IMR-90 (cell line): Measurements from ENCODE around the gene ACTN2. TPM values are rescaled to one million over a fixed set of nuclear protein-coding genes. Genes with fewer than 3 reads are reported as not detected.
A peak's percentile ranks its signal among the peaks of the same experiment; 100 is the strongest.

Experiments used
- ATAC-seq: fragments of 200-7000 bp; cut with Tn5 transposase; 2 replicates; pipeline ENCODE4 v1.9.1; 2020; ENCODE audit warnings: low read depth, mild to moderate bottlenecking, moderate library complexity
- BruUV-seq: library from RNA; stranded (reverse); fragments of 400-500 nt; replicated peaks from 2 replicates; lab custom pipeline; 2021; lab: Mats Ljungman, UMichigan
- CTCF ChIA-PET: fragments of 300-600 bp; formaldehyde crosslinking; extraction: SDS; loops from one replicate; lab custom pipeline; 2021; ENCODE audit warnings: antibody characterized with exemption; lab: Yijun Ruan, JAX
- POLR2A ChIA-PET: fragments of 300-600 bp; sonication (Branson Sonifier 250); formaldehyde crosslinking; loops from one replicate; lab custom pipeline; 2022; ENCODE audit warnings: antibody characterized with exemption; ENCODE audit not compliant: unreplicated experiment; lab: Charles Lee
- DNase-seq: peaks from one replicate; pipeline ENCODE4 v3.0.0; 2013
- H2AFZ ChIP-seq: replicated peaks from 2 replicates; pipeline ENCODE3; 2013; ENCODE audit warnings: low read length, mild to moderate bottlenecking; ENCODE audit not compliant: poor library complexity
- H2AK5ac ChIP-seq: 2 replicates; pipeline ENCODE4 v1.6.1; 2013; ENCODE audit warnings: low read depth, low read length, inconsistent platforms
- H2AK9ac ChIP-seq: replicated peaks from 2 replicates; pipeline ENCODE3; 2013; ENCODE audit warnings: mild to moderate bottlenecking, low read depth, low read length, moderate library complexity; ENCODE audit not compliant: poor library complexity
- H2BK120ac ChIP-seq: 2 replicates; pipeline ENCODE4 v1.6.1; 2013; ENCODE audit warnings: low read depth, low read length, inconsistent platforms
- H2BK15ac ChIP-seq: 3 replicates; pipeline ENCODE4 v1.6.1; 2013; ENCODE audit warnings: low read depth, low read length, inconsistent platforms
- H2BK20ac ChIP-seq: 2 replicates; pipeline ENCODE4 v1.6.1; 2013; ENCODE audit warnings: low read depth, mild to moderate bottlenecking, inconsistent platforms, low read length, moderate library complexity
- H2BK5ac ChIP-seq: 2 replicates; pipeline ENCODE4 v1.6.1; 2013; ENCODE audit warnings: mild to moderate bottlenecking, low read depth, low read length, inconsistent platforms; ENCODE audit not compliant: poor library complexity, severe bottlenecking
- H3K14ac ChIP-seq: replicated peaks from 2 replicates; pipeline ENCODE4 v1.6.1; 2013; ENCODE audit warnings: low read depth, low read length, inconsistent platforms
- H3K18ac ChIP-seq: 2 replicates; pipeline ENCODE4 v1.6.1; 2013; ENCODE audit warnings: low read depth, low read length, control low read depth
- H3K23ac ChIP-seq: 2 replicates; pipeline ENCODE4 v1.6.1; 2013; ENCODE audit warnings: low read depth, low read length, inconsistent platforms
- H3K27ac ChIP-seq: 2 replicates; pipeline ENCODE4 v1.5.1; 2013; ENCODE audit warnings: mild to moderate bottlenecking, control low read depth, low read length; ENCODE audit not compliant: insufficient read depth
- H3K27me3 ChIP-seq: 2 replicates; pipeline ENCODE4 v1.6.1; 2013; ENCODE audit warnings: low read length; ENCODE audit not compliant: control insufficient read depth, insufficient read depth
- H3K36me3 ChIP-seq: 2 replicates; pipeline ENCODE4 v1.6.1; 2013; ENCODE audit warnings: low read length, mixed read lengths; ENCODE audit not compliant: control insufficient read depth, insufficient read depth
- H3K4ac ChIP-seq: 2 replicates; pipeline ENCODE4 v1.6.1; 2013; ENCODE audit warnings: low read depth, low read length, inconsistent platforms
- H3K4me1 ChIP-seq: 2 replicates; pipeline ENCODE4 v1.6.1; 2013; ENCODE audit warnings: low read length, mixed read lengths; ENCODE audit not compliant: control insufficient read depth, insufficient read depth
- H3K4me2 ChIP-seq: 2 replicates; pipeline ENCODE4 v1.6.1; 2013; ENCODE audit warnings: low read depth, mild to moderate bottlenecking, control low read depth, low read length, moderate library complexity
- H3K4me3 ChIP-seq: 2 replicates; pipeline ENCODE4 v1.5.1; 2013; ENCODE audit warnings: low read depth, mild to moderate bottlenecking, control low read depth, low read length, moderate library complexity; ENCODE audit not compliant: insufficient read depth
- H3K56ac ChIP-seq: 2 replicates; pipeline ENCODE4 v1.6.1; 2013; ENCODE audit warnings: low read length, inconsistent platforms; ENCODE audit not compliant: insufficient read depth; ENCODE audit errors: extremely low read depth
- H3K79me1 ChIP-seq, 2 experiments: 2 replicates each; pipeline ENCODE4 v1.6.1; 2013; ENCODE audit warnings: low read length in 2 of 2, inconsistent platforms in 1 of 2, low read depth in 1 of 2
- H3K9ac ChIP-seq: 2 replicates; pipeline ENCODE4 v1.6.1; 2013; ENCODE audit warnings: low read depth, low read length, control low read depth
- H3K9me1 ChIP-seq: 2 replicates; pipeline ENCODE4 v1.6.1; 2013; ENCODE audit warnings: low read length, inconsistent platforms; ENCODE audit not compliant: insufficient read depth
- H3K9me3 ChIP-seq: 2 replicates; pipeline ENCODE4 v1.6.1; 2013; ENCODE audit warnings: low read length; ENCODE audit not compliant: control insufficient read depth, insufficient read depth
- H4K20me1 ChIP-seq: 2 replicates; pipeline ENCODE4 v1.6.1; 2013; ENCODE audit warnings: low read length, inconsistent platforms; ENCODE audit not compliant: insufficient read depth
- H4K5ac ChIP-seq: 2 replicates; pipeline ENCODE4 v1.6.1; 2013; ENCODE audit warnings: mild to moderate bottlenecking, low read depth, low read length, control low read depth
- H4K8ac ChIP-seq, 2 experiments: 2 replicates each; pipeline ENCODE4 v1.6.1; 2013; ENCODE audit warnings: low read depth in 2 of 2, low read length in 2 of 2, control low read depth in 1 of 2, inconsistent platforms in 1 of 2
- H4K91ac ChIP-seq: 2 replicates; pipeline ENCODE4 v1.6.1; 2013; ENCODE audit warnings: low read depth, low read length, inconsistent platforms; ENCODE audit not compliant: insufficient read depth
- BHLHE40 ChIP-seq: fragments of 150-350 bp; IDR thresholded peaks from 2 replicates; pipeline ENCODE4 v1.6.1; 2016; ENCODE audit warnings: mild to moderate bottlenecking, low read depth, low read length
- CEBPB ChIP-seq: IDR thresholded peaks from 2 replicates; pipeline ENCODE4 v1.6.1; 2012; ENCODE audit warnings: low read depth, low read length, improper control_type of control experiment
- CHD1 ChIP-seq: IDR thresholded peaks from 2 replicates; pipeline ENCODE4 v1.6.1; 2012; ENCODE audit warnings: low read depth, low read length, improper control_type of control experiment
- ELK1 ChIP-seq: fragments of 150-350 bp; IDR thresholded peaks from 2 replicates; pipeline ENCODE4 v1.6.1; 2016; ENCODE audit warnings: low read depth, mild to moderate bottlenecking, low read length, moderate library complexity, borderline replicate concordance
- FOS ChIP-seq: fragments of 150-350 bp; IDR thresholded peaks from 2 replicates; pipeline ENCODE4 v1.6.1; 2016; ENCODE audit warnings: low read depth, low read length
- MAFK ChIP-seq: IDR thresholded peaks from 2 replicates; pipeline ENCODE4 v1.6.1; 2012; ENCODE audit warnings: low read depth, low read length, improper control_type of control experiment
- MAZ ChIP-seq: IDR thresholded peaks from 2 replicates; pipeline ENCODE4 v1.6.1; 2012; ENCODE audit warnings: low read depth, mild to moderate bottlenecking, low read length, improper control_type of control experiment, moderate library complexity, borderline replicate concordance
- MXI1 ChIP-seq: IDR thresholded peaks from 2 replicates; pipeline ENCODE4 v1.6.1; 2012; ENCODE audit warnings: low read depth, mild to moderate bottlenecking, low read length, moderate library complexity, borderline replicate concordance
- NFE2L2 ChIP-seq: fragments of 150-350 bp; IDR thresholded peaks from 2 replicates; pipeline ENCODE4 v1.6.1; 2016; ENCODE audit warnings: low read depth, mild to moderate bottlenecking, low read length
- POLR2A ChIP-seq: IDR thresholded peaks from 2 replicates; pipeline ENCODE4 v1.6.1; 2012; ENCODE audit warnings: mild to moderate bottlenecking, low read depth, low read length
- RAD21 ChIP-seq: IDR thresholded peaks from 2 replicates; pipeline ENCODE4 v1.6.1; 2012; ENCODE audit warnings: low read length, improper control_type of control experiment
- RCOR1 ChIP-seq: IDR thresholded peaks from 2 replicates; pipeline ENCODE4 v1.6.1; 2012; ENCODE audit warnings: mild to moderate bottlenecking, low read length, improper control_type of control experiment; ENCODE audit not compliant: insufficient replicate concordance
- RFX5 ChIP-seq: IDR thresholded peaks from 2 replicates; pipeline ENCODE4 v1.8.0; 2012; ENCODE audit warnings: low read depth, mild to moderate bottlenecking, low read length, moderate library complexity
- WGBS, 2 experiments: methylation state at CpG; one replicate each; pipeline versions ENCODE4 v1.1.5 to v1.1.7; 2013; ENCODE audit warnings: missing lambda C conversion rate in 2 of 2; ENCODE audit not compliant: insufficient read length in 1 of 2; ENCODE audit errors: extremely low coverage in 2 of 2; 5-methylcytosine and 5-hydroxymethylcytosine counted together
- dilution Hi-C: fragments of 300-500 bp; cut with HindIII; formaldehyde crosslinking; loops from one replicate; pipeline ENCODE4 v1.14.3; 2018; ENCODE audit warnings: low sequenced_read_pairs; ENCODE audit not compliant: unreplicated experiment
- in situ Hi-C: fragments of 300-500 bp; cut with MboI; formaldehyde crosslinking; loops from 3 replicates; pipeline ENCODE4 v1.14.3; 2019; ENCODE audit warnings: low sequenced_read_pairs, inconsistent platforms, mixed read lengths
- intact Hi-C: fragments of 100-400 bp; cut with micrococcal nuclease; formaldehyde crosslinking; loops from 2 replicates; pipeline ENCODE4 v1.10.0; 2022
- polyA plus RNA-seq, 3 experiments: library from polyadenylated mRNA; depleted of rRNA; stranded (reverse); fragments of >200 nt; gene quantifications; 2 replicates each; pipeline ENCODE4 v1.2.3, GENCODE V29; 2012; ENCODE audit warnings: low replicate concordance in 1 of 3
- total RNA-seq: library from RNA; depleted of rRNA; stranded (reverse); fragments of >200 nt; gene quantifications from 2 replicates; pipeline ENCODE4 v1.2.3, GENCODE V29; 2012
- TF ChIP-seq, protein P1 (sequence below): conservative IDR thresholded peaks from 2 replicates; pipeline ENCODE4 v1.5.1; 2012; ENCODE audit warnings: mild to moderate bottlenecking, low read depth, low read length, improper control_type of control experiment
- TF ChIP-seq, protein P2 (sequence below): fragments of 150-350 bp; IDR thresholded peaks from 2 replicates; pipeline ENCODE4 v1.6.1; 2017; ENCODE audit warnings: mild to moderate bottlenecking, antibody characterized with exemption, low read length, low read depth

The ACTN2 gene
- total and polyA plus RNA-seq, 2 of the 4 experiments (the other 2 are of a cell fraction), result under 0.01 TPM; not detected in 1

DNA sequence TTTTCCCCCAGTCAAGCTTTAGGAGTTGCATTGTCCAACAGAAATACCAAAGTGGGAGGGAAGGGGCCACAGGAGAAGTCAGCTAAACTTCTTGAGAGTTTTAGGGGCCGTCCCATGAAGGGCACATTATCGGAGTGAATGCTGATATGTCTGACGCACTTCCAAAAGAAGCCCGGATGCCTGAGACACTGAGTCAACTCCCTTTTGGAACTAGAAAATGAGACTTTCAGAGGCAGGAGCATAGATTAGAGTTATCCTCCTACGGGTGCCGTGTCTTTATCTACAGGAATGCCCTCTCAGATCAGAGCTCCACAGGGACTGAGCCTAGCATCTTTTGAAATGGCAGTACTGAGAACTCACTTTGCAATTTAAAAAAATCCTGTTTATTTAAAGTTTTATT lies 13.1 kb downstream of the ACTN2 start:
- Histone ChIP-seq H3K56ac (no peak overlapping the region), H2BK20ac (no peak overlapping the region), H4K91ac (no peak overlapping the region), H3K4me3 (no peak overlapping the region), H3K9ac (no peak overlapping the region), H2AK9ac (no peak overlapping the region), H4K5ac (no peak overlapping the region), H3K4ac (no peak overlapping the region), H3K9me1 (no peaks in the 10 kb centered on the region), H3K23ac (no peak overlapping the region), H3K36me3 (no peaks in the 10 kb centered on the region), H3K79me1 (no peaks in the 10 kb centered on the region), H2AK5ac (no peak overlapping the region), H4K8ac (no peak overlapping the region), H4K20me1 (no peaks in the 10 kb centered on the region), H3K14ac (no peak overlapping the region), H3K18ac (no peak overlapping the region), H2AFZ (no peak overlapping the region), H3K27ac (no peak overlapping the region), H2BK120ac (no peak overlapping the region), H3K27me3 (no peaks in the 10 kb centered on the region), H3K4me2 (no peak overlapping the region), H3K4me1 (no peaks in the 10 kb centered on the region), H2BK5ac (no peak overlapping the region), H3K9me3 (no peaks in the 10 kb centered on the region), H2BK15ac (no peak overlapping the region)
- ATAC-seq, result no peak
- peak; percentile 1 for DNase-seq
- dilution Hi-C loops, result no loop called here
- CTCF ChIA-PET, result no interaction called here
- TF ChIP-seq, protein P1, sequence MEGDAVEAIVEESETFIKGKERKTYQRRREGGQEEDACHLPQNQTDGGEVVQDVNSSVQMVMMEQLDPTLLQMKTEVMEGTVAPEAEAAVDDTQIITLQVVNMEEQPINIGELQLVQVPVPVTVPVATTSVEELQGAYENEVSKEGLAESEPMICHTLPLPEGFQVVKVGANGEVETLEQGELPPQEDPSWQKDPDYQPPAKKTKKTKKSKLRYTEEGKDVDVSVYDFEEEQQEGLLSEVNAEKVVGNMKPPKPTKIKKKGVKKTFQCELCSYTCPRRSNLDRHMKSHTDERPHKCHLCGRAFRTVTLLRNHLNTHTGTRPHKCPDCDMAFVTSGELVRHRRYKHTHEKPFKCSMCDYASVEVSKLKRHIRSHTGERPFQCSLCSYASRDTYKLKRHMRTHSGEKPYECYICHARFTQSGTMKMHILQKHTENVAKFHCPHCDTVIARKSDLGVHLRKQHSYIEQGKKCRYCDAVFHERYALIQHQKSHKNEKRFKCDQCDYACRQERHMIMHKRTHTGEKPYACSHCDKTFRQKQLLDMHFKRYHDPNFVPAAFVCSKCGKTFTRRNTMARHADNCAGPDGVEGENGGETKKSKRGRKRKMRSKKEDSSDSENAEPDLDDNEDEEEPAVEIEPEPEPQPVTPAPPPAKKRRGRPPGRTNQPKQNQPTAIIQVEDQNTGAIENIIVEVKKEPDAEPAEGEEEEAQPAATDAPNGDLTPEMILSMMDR, result no peak
- TF ChIP-seq MAFK (no peak), ELK1 (no peak), CEBPB (no peak), MAZ (no peak), RAD21 (no peak), CHD1 (no peak), FOS (no peak), RFX5 (no peak), NFE2L2 (no peak), RCOR1 (no peak), MXI1 (no peak), POLR2A (no peak), BHLHE40 (no peak)
- TF ChIP-seq, protein P2, sequence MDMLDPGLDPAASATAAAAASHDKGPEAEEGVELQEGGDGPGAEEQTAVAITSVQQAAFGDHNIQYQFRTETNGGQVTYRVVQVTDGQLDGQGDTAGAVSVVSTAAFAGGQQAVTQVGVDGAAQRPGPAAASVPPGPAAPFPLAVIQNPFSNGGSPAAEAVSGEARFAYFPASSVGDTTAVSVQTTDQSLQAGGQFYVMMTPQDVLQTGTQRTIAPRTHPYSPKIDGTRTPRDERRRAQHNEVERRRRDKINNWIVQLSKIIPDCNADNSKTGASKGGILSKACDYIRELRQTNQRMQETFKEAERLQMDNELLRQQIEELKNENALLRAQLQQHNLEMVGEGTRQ, result no peak
- 56% methylated on average over 4 of the region's 6 CpGs; no CpG with 5 or more reads in 1 of the 2 experiments for WGBS, 2 experiments
- BruUV-seq, result no TSS peak
- POLR2A ChIA-PET, result no interaction called here
- intact Hi-C loops, result no loop called here
- in situ Hi-C loops, result no loop called here
